Measurements from ENCODE around the gene ELN. TPM values are rescaled to one million over a fixed set of nuclear protein-coding genes. Genes with fewer than 3 reads are reported as not detected.
"Not testable (repeated sequence)": the region's sequence is repeated elsewhere in the genome, so short reads cannot be mapped to it uniquely, and the experiment has no call there.

ELN gene
- total RNA-seq, 1 donor from 2014 or later, result 29.9 TPM

DNA sequence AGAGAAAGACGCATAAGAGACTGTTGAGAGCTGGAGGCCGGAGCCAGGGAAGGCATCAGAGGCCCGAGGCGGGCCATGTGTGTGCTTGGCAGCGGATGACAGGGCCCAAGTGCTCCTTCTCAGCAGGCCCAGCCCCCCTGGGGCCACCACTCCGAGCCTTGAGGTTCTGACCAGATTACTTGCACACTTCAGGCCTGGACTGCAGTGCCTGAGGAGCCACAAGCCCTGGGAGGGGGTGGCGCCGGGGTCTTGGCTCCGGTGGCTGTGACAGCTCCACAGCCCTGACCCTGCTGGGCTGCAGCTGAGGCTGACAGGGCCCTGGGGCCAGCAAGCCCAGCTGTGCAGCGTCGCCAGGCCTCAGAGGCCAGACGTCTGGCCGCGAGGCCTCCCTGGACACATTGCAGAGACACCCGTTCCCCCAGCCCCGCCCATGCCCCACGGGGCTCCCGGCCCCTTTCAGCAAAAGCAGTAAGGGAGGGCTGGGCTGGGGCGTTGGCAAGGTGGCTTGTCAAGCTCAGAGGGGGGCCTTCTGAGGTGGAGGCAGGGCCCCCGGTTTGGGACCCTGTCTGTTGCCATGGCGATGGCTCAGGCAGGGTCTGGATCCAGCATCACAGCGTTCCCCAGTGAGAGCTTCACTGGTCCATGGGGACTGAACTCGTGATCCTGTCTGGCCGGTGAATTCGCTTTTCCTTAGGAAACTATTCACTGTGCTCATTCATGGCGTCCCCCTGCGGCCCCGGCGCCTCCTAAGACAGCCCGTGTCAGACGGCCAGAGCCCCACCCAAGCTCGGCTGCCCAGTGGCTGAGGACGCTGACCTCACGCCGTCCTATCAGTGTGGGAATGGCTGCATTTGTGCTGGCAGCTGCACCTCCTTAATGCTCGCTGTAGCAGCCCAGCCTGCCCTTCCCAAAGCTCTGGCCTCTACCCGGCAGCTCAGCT lies 5.7 kb downstream of the ELN start:
- intact Hi-C loops (cut with DNase I), result loop anchor here (2.0 kb wide), 1 partner anchor 141 kb away; no protein-coding TSS in a partner anchor
- ATAC-seq, result peak; percentile 77
- peak; percentile 92 for DNase-seq (ENCODE audit: missing footprints)

DNA sequence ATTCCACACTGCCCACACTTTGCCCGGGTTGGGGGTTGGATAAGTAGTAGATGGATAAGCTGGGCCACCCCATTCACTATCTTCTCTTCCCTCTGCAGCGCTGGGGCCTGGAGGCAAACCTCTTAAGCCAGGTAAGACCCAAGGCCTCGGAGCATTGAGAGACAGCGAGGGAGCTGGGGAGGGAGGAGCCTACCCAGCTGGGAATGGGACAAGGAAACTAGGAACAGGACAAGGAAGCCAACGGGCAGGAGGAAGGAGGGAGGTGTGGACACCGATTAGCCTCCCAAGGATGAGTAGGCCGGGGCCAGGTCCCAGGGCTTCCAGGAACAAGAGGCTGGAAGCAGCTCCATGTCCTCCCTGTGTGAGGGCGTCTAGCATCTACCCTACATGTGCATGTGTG lies 9.6 kb downstream of the ELN start:
- peak; percentile 78 for DNase-seq (ENCODE audit: missing footprints)
- peak; percentile 31 for ATAC-seq

DNA sequence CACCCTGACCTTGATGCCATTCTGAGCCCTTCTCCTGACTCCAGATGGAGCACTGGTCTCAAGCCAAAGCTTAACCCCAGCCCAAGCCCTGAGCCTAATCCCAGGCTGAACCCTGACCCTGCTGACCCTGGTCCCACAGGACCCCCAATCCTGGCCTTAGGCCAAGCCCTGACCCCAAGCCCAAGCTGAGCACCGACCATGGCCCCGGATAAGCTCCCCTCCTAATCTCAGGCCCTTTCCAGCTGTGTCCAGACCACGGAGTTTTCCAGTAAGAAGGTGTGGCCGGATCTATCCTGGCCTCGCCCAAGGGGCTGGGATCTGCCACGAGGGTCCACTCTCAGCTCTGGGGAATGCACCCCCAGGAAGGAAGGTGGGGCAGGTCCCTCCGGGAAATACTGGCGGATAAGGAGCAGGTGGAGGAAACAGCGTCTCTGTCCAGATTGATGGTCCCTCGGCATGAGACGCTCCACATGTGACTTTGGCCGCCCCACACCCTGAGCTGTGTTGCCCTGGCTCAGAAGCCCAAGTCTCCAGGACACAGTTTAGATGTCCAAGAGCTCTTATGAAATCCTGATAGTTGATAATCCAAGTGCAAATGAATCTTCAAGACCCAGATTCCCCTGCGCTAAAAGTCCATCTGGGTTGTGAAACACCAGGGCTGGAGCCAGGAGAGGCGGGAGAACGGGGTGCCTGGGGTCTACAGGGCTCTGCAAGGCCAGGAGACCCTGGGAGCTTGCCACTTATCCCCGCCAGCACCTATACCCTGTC lies 10.4 kb downstream of the ELN start:
- DNase-seq (ENCODE audit: missing footprints) (peak; percentile 70), ATAC-seq (peak; percentile 72)
- intact Hi-C loops (cut with DNase I), result loop anchor here (5.0 kb wide), 1 partner anchor 54 kb away; no protein-coding TSS in a partner anchor

More for the DNA sequence above, 9.6 kb downstream of the ELN start:
- intact Hi-C loops (cut with DNase I), result loop anchor here (5.0 kb wide), 1 partner anchor 55 kb away; no protein-coding TSS in a partner anchor

DNA sequence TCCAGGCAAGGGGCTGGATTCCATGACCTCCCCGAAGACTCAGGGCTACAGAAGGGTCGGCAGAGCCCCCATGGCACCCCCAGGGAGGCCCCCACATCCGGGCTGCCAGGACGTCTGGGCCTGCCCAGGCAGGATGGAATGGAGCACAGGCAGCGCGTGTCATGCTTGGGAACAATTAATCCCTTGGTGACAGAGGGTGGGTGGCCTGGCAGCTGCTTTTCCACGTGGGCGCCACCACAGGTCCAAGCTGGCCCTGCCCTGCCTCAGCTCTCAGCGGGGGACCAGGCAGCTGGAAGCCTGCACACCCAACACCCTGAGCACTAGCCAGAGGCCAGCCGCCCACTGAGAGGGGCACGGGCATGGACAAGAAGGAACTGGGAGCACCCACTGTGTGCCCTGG lies 11.4 kb downstream of the ELN start:
- DNase-seq (ENCODE audit: missing footprints), result peak; percentile 47
- ATAC-seq, result no peak
- intact Hi-C loops (cut with DNase I), result loop anchor here (5.0 kb wide), 1 partner anchor 53 kb away; no protein-coding TSS in a partner anchor

DNA sequence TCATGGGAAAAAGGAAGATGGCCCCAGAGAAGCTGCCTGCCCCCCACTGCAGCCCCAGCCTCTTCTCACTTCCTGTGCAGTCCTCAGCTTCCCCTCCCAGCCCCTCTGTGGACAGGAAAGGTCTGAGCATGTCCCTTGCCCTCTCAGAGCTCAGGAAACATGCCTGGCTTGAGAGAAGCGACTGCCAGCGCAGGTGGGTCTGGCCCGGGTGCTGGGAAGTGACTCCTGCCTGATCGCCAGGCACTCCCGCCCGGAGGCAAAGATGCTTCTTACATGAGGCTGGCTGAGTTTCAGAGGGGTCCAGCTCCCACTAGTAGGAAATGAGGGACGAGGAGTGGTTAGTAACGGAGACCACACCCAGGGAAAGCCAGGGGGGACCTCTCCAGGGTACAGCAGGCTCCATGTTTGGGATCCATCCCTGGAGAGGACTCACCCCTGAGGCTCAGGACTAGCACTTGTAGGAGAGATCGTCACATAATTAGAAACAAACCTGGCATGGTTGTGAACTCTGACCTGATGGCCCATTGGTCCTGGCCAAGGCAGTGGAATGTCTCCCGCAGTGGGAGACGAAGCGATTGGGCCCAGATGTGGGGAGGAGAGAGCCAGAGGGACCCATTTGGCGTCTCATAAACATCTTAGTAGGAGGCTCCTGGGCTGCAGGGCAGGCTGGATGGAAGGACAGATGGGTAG lies 12.3 kb downstream of the ELN start:
- DNase-seq (ENCODE audit: missing footprints) (peak; percentile 65), ATAC-seq (no peak)
- intact Hi-C loops (cut with DNase I), result no loop called here

DNA sequence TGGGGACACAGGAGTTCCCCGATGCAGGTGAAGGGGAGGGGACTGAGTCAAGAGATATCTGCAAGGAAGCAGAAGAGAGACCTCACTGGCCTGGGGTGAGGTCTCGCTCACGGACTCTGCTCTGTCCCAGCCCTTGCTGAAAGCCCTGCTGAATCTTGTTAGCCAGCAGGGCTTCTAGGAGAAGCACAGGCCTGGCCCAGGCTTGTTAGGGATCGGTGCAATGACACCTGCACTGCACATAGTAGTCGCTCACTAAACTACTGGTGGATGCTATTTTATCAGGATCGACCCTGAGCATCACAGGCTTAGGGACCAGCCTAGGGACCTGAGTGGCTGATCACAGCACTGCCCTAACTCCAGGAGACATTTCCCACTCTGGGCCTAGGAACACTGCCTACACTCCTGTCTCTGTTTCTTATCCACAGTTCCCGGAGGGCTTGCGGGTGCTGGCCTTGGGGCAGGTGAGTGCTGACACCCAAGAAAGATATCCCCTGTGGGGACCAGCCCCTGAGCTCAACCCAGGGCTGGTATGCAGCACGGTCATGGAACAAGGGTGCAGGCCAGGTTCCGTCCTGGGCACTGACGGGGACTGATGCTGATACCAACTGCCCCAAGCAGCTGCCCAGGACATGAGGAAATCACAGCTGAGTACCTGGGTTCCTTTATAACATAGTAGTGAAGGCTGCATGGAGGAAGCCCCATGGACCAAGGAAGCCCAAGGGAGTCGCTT lies 13.0 kb downstream of the ELN start:
- ATAC-seq (no peak), DNase-seq (ENCODE audit: missing footprints) (no peak)
- intact Hi-C loops (cut with DNase I), result no loop called here

DNA sequence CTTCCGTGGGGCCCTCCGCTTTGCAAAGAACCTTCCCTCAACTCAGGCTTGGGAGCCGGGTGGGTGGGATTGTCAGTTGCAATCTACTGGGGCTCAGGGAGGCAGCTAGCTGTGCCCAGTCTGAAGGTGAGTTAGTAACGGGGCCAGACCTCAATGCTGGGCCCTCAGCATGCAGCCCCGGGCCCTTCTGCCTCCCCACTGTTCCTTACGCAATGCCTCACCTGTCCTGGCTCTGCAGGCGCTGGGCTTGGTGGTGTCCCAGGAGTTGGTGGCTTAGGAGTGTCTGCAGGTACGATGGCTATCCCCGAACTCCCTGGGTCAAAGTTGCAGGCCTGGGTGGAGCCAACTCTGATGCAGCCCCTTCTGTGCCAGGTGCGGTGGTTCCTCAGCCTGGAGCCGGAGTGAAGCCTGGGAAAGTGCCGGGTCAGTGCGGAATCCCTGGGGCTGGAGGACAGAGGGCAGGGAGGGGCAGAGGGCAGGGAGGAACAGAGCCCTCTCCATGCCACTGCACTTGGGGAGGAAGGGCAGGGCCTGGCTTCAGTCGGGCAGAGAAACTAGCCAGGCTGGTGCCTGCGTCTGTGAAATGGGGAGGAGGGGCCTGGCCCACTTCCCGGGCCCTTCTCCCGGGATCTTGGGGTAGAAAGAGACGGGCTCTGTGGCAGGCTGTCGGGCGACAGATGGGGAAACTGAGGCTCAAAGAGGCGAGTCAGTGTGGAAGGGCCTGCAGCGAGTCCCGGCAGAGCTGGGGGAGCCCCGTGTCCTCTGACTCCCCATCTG lies 15.0 kb downstream of the ELN start:
- no peak for ATAC-seq
- no peak for DNase-seq (ENCODE audit: missing footprints)
- intact Hi-C loops (cut with DNase I), result no loop called here

DNA sequence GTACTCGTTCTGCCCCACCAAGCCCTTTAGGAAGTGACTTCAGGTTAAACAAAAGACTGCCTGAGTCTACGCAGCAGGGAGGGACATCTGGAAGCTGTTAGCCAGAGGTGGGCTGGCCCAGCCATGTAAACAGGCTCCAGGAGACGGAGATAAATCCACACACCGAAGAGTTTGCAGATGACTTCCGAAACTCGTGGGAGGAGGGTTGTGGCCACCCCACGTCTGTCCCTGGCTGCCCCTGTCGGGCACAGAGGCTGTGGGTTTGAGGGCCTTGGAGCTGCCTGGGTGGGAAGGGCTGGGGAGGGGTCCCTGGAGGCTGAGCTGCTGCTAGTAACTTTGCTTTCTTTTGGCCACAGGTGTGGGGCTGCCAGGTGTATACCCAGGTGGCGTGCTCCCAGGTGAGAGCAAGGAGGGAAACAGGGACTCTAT lies 15.6 kb downstream of the ELN start:
- DNase-seq (ENCODE audit: missing footprints) (no peak), ATAC-seq (no peak)
- intact Hi-C loops (cut with DNase I), result no loop called here

DNA sequence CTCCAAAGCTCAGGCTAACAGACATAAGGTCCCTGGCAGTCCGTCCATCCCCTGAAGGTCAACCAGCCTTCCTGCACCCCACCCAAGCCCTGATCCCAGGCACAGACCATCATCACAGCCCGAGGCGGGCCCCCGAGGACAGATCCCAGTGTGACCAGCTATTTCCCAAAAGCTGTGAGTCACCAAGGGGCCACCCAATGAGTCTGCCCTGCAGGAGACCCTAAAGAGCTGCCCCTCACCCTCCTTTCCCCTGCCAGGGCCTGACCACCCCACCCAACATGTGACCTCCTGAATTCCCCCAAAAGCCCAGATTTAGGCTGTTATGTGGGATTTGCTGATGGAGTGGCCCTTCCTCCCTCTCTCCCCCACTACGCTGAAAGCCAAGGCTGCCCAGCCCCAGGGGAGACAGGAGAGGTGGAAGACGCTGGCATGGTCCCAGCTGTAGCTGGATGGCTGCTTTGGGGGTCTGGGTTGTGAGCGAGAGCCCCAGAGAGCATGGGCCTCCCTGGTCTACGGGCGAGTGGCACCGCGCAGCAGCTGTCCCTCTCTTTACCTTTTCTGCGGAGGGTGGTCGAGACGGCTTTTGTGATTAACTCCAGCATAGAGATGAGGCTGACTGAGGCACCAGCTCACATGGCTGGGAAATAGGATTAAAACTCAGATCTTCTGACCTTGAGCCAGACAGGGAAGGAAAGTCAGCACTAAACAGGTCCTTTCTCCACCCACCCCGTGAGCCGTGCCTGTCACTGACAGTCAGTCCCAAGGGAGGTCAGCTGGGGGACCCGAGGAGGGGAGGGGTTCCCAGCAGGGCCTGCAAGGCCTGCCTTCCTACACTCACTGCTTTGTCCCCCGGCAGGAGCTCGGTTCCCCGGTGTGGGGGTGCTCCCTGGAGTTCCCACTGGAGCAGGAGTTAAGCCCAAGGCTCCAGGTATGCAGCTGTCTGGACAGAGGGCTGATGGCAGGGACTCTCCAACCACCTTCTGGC lies 16.7 kb downstream of the ELN start:
- no peak for DNase-seq (ENCODE audit: missing footprints)
- intact Hi-C loops (cut with DNase I), result no loop called here
- no peak for ATAC-seq

DNA sequence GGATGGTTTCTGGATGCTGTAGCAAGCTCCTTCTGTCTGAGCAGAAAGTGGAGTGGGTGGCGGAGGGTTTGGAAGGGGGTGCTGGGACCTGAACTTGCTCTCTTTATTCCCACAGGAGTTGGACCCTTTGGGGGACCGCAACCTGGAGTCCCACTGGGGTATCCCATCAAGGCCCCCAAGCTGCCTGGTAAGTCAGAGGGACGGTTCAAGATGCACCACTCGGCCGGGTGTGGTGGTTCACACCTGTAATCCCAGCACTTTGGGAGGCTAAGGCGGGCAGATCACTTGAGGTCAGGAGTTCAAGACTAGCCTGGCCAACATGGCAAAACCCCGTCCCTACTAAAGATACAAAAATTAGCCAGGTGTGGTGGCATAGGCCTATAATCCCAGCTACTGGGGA lies 18.6 kb downstream of the ELN start:
- intact Hi-C loops (cut with DNase I); ATAC-seq; DNase-seq (ENCODE audit: missing footprints): not testable (repeated sequence)

DNA sequence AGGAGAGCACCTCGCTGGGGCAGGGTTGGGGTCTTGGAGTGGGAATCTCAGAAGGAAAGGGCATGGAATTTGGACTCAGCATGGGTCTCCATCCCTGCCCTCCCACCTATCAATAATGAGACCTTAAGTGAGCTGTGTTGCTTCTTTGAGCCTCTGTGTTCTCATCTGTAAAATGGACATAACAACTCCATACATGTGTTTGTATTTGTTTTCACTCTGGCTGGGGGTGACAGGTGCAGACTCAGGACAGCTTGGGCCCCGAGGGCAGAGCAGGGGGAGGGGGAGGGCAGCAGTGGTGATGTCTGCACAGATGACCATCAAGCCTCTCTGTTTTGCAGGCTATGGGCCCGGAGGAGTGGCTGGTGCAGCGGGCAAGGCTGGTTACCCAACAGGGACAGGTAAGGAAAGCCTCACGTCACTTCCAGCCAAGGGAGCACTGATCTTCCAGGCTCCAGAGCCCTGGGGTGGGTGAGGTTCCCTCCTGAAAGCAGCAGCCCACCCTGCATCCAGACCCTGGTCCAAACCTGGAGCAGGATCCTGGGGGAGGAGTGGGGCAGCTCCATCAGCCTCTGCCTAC lies 19.9 kb downstream of the ELN start:
- DNase-seq (ENCODE audit: missing footprints) (no peak), ATAC-seq (no peak)
- intact Hi-C loops (cut with DNase I), result no loop called here

DNA sequence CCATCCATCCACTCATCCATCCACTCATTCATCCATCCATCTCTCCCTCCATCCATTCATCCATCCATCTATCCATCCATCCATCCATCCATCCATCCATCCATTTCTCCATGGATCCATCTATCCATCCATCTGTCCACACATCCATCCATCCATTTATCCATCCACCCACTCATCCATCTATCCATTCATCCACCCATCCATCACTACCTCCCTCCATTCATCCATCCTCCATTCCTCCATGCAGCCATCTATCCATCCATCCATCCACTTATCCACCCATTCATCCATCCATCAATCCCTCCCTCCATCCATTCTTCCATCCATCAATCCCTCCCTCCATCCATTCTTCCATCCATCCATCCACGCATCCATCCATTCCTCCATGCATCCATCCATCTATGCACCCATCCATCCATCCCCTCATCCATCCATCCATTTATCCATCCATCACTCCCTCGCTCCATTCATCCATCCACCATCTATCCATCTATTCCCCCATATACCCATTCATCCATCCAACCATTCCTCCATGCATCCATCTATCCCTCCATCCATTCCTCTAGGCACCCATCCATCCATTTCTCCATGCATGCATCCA lies 21.1 kb downstream of the ELN start:
- intact Hi-C loops (cut with DNase I), result no loop called here
- ATAC-seq, result no peak
- DNase-seq (ENCODE audit: missing footprints), result no peak

DNA sequence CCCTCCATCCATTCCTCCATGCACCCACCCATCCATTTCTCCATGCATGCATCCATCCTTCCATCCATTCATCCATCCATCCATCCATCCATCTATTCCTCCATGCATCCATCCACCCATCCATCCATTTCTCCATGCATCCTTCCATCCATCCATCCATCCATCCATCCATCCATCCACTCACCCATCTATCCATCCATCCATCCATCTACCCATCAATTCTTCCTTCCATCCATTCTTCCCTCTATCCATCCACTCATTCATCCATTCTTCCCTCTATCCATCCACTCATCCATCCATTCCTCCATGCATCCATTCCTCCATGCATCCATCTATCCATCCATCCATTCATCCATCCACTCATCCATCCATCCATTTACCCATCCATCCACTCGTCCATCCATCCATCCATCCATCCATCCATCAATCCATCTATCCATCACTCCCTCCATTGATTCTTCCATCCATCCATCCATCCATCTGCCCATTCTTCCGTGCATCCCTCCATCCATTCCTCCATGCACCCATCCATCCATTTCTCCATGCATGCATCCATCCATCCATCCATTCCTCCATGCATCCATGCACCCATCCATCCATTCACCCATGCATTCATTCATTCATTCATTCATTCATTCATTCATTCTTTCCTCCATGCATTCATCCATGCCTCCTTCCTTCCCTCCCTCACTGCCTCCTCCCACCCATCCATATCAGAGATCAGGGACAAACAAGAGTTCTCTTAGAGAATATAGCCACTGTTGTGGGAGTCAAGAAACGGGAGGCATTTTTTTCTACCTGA lies 22.2 kb downstream of the ELN start:
- ATAC-seq (no peak), DNase-seq (ENCODE audit: missing footprints) (no peak)
- intact Hi-C loops (cut with DNase I), result no loop called here

DNA sequence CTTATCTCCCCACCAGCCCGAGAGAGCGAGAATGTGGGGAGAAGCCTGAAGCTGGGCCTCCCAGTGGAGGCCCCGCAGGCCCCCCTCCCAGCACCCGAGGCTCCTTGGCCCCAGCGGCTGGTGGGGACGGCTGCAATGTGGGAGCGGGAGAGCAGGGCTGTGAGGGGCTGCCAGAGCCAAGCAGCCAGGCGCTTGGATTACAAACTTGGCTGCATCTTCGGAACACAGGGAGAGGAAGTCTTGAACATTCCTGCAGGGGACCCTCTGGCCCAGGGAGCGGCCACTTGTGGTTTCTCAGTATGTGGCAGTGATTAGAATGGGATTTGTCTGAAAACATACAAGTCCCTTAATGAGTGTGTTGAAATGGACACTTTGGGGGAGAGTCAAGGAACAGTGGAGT lies 23.2 kb downstream of the ELN start:
- intact Hi-C loops (cut with DNase I), result no loop called here
- ATAC-seq, result peak; percentile 22
- no peak for DNase-seq (ENCODE audit: missing footprints)
